DMS 273 treated with DMSO at 0.1 percent for 48 hours (cell line): ENCODE measurements around the gene C14orf132.

Source experiments
- DNase-seq: peaks from one replicate; lab custom pipeline; 2025; lab: John Stamatoyannopoulos, UW

C14orf132 gene

GRCh38 chr14:96039633-96040311, 610 bp downstream of the C14orf132 start:
- DNase-seq = no peak

- no peak for DNase-seq
Observed at GRCh38 chr14:96040828-96041371, 1.7 kb downstream of the C14orf132 start.

- no peak for DNase-seq
Observed at GRCh38 chr14:96042248-96042930, 3.2 kb downstream of the C14orf132 start.

- DNase-seq = no peak
Observed at GRCh38 chr14:96046630-96047029, 7.5 kb downstream of the C14orf132 start.

- no peak for DNase-seq
Observed at GRCh38 chr14:96047101-96047500, 7.9 kb downstream of the C14orf132 start.

- no peak for DNase-seq
Observed at GRCh38 chr14:96049932-96050331, 10.8 kb downstream of the C14orf132 start.

GRCh38 chr14:96050482-96050881, 11.3 kb downstream of the C14orf132 start:
- no peak for DNase-seq

- no peak for DNase-seq
Observed at GRCh38 chr14:96051231-96051630, 12.1 kb downstream of the C14orf132 start.

- no peak for DNase-seq
Observed at GRCh38 chr14:96051642-96052540, 12.7 kb downstream of the C14orf132 start.

- no peak for DNase-seq
Observed at GRCh38 chr14:96052541-96053247, 13.5 kb downstream of the C14orf132 start.

GRCh38 chr14:96053248-96053599, 14.1 kb downstream of the C14orf132 start:
- DNase-seq = no peak

- no peak for DNase-seq
Observed at GRCh38 chr14:96053600-96054381, 14.6 kb downstream of the C14orf132 start.

- DNase-seq = no peak
Observed at GRCh38 chr14:96054661-96055060, 15.5 kb downstream of the C14orf132 start.

GRCh38 chr14:96055065-96055752, 16.0 kb downstream of the C14orf132 start:
- no peak for DNase-seq

- DNase-seq = no peak
Observed at GRCh38 chr14:96055753-96056508, 16.8 kb downstream of the C14orf132 start.

- no peak for DNase-seq
Observed at GRCh38 chr14:96056509-96057422, 17.6 kb downstream of the C14orf132 start.

- DNase-seq = no peak
Observed at GRCh38 chr14:96057738-96058137, 18.6 kb downstream of the C14orf132 start.

GRCh38 chr14:96058576-96059200, 19.5 kb downstream of the C14orf132 start:
- DNase-seq = no peak
